ENCODE results near the gene YEATS2.

DNA sequence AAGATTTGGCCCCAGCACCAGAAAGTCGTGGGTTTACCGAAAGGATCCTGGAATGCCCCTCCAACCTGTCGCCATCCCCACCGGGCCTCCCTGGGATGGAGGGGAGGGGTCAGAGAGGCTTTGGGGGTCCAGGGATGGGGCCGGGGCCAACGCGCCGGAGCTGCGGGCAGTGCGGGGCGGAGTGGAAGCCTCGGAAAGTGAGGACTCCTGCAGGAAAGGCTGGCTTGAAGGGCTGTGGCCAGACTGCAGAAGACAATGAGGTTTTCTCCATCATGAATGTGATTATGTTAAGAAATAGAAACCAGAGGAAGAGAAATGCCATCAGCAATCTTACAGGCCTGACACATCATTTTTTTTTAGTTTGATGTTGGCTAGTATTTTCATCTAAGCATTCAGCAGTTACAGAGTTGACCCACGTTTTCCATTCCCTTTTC lies 738 bp downstream of the YEATS2 start:
- no peak for TF ChIP-seq POLR2A (IDR thresholded peaks at IDR 0.05; ENCODE audit: low read length)
- TF ChIP-seq GATA1 (IDR thresholded peaks at IDR 0.05; ENCODE audit: low read depth, low read length) = no peak
